ENCODE results near the gene STXBP5L.
"Not testable (repeated sequence)": the region's sequence is repeated elsewhere in the genome, so short reads cannot be mapped to it uniquely, and the experiment has no call there.

STXBP5L gene

DNA sequence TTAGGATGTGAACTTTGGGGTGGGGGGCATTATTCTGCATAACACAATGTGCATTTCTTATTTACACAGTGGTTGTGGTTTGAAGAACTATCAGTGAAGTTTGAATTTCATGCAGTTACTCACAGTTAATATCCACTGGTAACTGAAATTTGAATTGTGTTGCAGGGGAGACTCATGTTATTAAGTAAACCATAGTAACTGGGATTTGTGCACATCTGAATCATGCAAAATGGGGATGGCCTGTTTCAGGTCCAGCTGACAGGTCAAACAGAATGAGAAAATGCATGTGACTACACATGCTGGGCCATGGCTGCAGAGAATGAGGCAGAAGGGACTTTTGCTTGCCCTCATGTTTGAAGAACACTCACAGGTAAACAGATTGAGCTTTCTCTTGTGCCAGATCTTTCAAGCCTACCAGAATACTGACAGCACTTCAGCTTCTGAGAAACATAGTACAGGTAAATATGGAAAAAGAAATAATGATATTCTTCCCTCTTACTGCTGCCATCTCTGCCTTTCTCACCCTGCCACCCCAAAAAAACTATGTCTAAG is 522.7 kb downstream of the STXBP5L start:
- CTCF ChIA-PET = no interaction called here

DNA sequence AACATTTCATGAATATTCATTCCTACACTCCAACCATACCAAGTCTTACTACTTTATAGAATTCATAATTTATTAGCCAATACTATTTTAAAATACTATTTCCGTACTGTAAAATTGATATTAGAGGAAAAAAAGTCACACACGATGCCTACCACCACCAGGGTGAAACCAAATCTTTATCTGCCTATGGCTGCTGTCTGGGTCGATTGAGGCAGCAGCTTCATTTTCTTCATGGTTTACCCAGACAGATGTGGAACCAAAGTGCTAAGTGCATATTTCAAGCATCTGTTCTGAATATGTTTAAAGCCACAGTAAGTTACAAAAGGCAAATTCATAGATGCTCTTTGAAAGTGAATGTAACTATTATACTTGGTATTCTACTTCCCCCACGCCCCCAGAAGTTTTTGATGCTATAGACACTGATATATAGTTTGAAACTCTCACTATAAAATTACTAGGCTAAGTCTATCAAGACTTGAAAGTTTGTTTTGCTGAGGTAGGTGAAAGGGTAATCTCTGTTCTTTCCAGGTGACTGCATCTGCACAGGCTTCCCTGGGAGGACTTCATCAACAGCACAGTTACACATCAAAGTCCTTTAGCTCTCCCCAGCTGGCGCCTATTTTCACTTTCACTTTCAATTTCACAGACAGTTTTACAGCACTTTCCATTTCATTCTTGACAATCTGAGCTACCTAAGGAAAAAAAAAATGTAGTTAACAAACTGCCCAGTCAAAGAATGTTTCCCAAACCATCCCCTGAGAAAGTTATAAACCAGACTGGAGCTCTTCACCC is 523.9 kb downstream of the STXBP5L start:
- ChIA-PET POLR2A (no interaction called here), CTCF (interaction anchor here (0.7 kb wide), 1 partner anchor 46 kb away, joined by 3 read pairs; no protein-coding TSS in a partner anchor)
- DNase-seq (ENCODE audit: low read depth, low spot score) = no peak
- TF ChIP-seq, protein P1, sequence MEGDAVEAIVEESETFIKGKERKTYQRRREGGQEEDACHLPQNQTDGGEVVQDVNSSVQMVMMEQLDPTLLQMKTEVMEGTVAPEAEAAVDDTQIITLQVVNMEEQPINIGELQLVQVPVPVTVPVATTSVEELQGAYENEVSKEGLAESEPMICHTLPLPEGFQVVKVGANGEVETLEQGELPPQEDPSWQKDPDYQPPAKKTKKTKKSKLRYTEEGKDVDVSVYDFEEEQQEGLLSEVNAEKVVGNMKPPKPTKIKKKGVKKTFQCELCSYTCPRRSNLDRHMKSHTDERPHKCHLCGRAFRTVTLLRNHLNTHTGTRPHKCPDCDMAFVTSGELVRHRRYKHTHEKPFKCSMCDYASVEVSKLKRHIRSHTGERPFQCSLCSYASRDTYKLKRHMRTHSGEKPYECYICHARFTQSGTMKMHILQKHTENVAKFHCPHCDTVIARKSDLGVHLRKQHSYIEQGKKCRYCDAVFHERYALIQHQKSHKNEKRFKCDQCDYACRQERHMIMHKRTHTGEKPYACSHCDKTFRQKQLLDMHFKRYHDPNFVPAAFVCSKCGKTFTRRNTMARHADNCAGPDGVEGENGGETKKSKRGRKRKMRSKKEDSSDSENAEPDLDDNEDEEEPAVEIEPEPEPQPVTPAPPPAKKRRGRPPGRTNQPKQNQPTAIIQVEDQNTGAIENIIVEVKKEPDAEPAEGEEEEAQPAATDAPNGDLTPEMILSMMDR (IDR thresholded peaks at IDR 0.05; ENCODE audit: insufficient read depth, low read length, missing control alignments) = no peak
- peak overlapping the region; percentile 33 for H3K4me3 ChIP-seq (ENCODE audit: low read depth, low read length)

More for the DNA sequence above, 522.7 kb downstream of the STXBP5L start:
- TF ChIP-seq, protein P1 (IDR thresholded peaks at IDR 0.05; ENCODE audit: insufficient read depth, low read length, missing control alignments) = no peak
- H3K4me3 ChIP-seq (ENCODE audit: low read depth, low read length) = no peak overlapping the region
- no peak for DNase-seq (ENCODE audit: low read depth, low spot score)
- POLR2A ChIA-PET = no interaction called here

DNA sequence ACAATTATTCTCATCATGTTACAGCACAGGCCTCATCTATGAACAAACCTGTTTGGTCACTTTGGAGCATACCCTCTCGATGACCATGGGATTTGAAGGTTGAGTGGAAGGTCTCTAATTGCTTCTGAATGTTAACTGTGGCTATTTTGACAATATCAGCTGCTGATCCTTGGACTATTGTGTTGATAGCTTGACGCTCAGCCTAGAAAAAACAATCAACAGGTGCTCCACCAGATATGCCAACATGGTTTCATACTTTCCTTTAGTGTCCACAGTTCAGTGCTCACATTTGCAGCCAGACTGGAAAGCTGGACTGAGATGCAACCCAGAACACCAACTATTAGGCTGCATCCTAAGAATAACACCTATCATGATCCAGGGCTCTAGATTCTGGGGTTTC is 528.1 kb downstream of the STXBP5L start:
- H3K4me3 ChIP-seq (ENCODE audit: low read depth, low read length) = no peak overlapping the region
- CTCF ChIA-PET = no interaction called here
- DNase-seq (ENCODE audit: low read depth, low spot score) = no peak
- TF ChIP-seq, protein P1 (IDR thresholded peaks at IDR 0.05; ENCODE audit: insufficient read depth, low read length, missing control alignments) = no peak
- POLR2A ChIA-PET = no interaction called here

DNA sequence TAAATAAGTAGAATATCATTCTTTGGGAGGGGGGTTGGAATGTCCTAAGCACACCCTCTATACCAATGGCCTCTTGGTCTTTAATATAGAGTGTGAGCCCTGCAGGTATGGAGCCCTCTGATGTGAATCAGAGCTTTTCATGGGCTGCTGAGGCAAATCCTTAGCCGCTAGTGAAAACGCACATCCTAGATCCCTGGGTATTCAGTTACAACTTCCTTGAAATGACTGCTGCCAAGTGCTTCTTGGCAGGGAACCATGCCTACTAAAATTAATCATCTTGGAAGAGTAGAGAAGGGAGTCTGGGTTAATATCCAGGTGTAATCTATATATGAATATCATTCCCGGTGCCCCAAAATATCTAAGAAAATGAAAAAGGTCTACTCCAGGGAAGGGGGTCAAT is 528.6 kb downstream of the STXBP5L start:
- ChIA-PET CTCF (no interaction called here), POLR2A (no interaction called here)
- no peak overlapping the region for H3K4me3 ChIP-seq (ENCODE audit: low read depth, low read length)
- no peak for DNase-seq (ENCODE audit: low read depth, low spot score)
- TF ChIP-seq, protein P1 (IDR thresholded peaks at IDR 0.05; ENCODE audit: insufficient read depth, low read length, missing control alignments) = no peak

DNA sequence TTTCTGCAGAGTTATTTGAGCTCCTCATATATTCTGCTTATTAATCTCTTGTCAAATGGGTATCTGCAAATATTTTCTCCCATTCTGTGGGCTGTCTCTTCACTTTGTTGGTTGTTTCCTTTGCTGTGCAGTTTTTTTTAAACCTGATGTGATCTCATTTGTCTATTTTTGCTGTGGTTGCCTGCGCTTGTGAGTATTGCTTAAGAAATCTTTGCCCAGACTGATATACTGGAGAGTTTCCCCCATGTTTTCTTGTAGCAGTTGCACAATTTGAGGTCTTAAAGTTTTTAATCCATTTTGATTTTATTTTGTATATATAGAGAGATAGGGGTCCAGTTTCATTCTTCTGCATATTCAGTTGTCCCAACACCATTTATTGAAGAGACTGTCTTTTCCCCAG is 535.5 kb downstream of the STXBP5L start:
- TF ChIP-seq, protein P1 (IDR thresholded peaks at IDR 0.05; ENCODE audit: insufficient read depth, low read length, missing control alignments) = no peak
- no peak for DNase-seq (ENCODE audit: low read depth, low spot score)
- ChIA-PET POLR2A (no interaction called here), CTCF (no interaction called here)
- H3K4me3 ChIP-seq (ENCODE audit: low read depth, low read length) = no peak overlapping the region

DNA sequence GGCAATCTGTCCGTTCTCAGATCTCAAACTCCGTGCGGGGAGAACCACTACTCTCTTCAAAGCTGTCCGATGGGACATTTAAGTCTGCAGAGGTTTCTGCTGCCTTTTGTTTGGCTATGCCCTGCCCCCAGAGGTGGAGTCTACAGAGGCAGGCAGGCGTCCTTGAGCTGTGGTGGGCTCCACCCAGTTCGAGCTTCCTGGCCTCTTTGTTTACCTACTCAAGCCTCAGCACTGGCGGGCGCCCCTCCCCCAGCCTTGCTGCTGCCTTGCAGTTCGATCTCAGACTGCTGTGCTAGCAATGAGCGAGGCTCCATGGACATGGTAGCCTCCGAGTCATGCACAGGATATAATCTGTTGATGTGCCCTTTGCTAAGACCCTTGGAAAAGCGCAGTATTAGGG is 543.7 kb downstream of the STXBP5L start:
- POLR2A ChIA-PET; DNase-seq (ENCODE audit: low read depth, low spot score); H3K4me3 ChIP-seq (ENCODE audit: low read depth, low read length); CTCF ChIA-PET: not testable (repeated sequence)

DNA sequence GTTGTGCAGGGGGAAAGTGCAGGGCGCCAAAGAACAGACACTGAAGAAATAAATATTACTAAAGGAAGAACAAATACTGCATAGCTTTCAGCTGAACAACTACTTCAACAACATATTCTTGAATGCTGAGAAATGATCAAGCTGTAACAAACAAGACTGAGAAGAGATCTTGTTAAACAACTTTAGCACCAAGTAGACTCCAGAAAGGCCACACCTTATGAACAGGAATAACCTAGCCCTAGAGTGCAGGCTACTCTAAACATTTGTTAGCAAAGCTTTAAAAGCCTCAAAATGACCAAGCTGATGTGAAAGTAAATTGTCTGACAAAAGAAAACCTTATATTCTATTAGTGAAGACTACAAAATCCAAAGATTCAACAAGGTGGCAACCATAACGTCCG is 554.6 kb downstream of the STXBP5L start:
- POLR2A ChIA-PET = no interaction called here
- TF ChIP-seq, protein P1 (IDR thresholded peaks at IDR 0.05; ENCODE audit: insufficient read depth, low read length, missing control alignments) = no peak
- no peak for DNase-seq (ENCODE audit: low read depth, low spot score)
- H3K4me3 ChIP-seq (ENCODE audit: low read depth, low read length) = no peak overlapping the region
- CTCF ChIA-PET = no interaction called here
